Skeletal muscle satellite cell (primary cell): Measurements from ENCODE around the gene ANXA10.
"Not testable (repeated sequence)": the region's sequence is repeated elsewhere in the genome, so short reads cannot be mapped to it uniquely, and the experiment has no call there.

Source experiments
- H3K27me3 ChIP-seq: 2 replicates; pipeline ENCODE4 v1.7.0; 2013; ENCODE audit warnings: low read length; ENCODE audit not compliant: control insufficient read depth, insufficient read depth
- H3K36me3 ChIP-seq: 2 replicates; pipeline ENCODE4 v1.7.0; 2013; ENCODE audit warnings: mild to moderate bottlenecking, control low read depth, low read length; ENCODE audit not compliant: insufficient read depth
- H3K4me1 ChIP-seq: 2 replicates; pipeline ENCODE4 v1.7.0; 2013; ENCODE audit warnings: low read length; ENCODE audit not compliant: control insufficient read depth, insufficient read depth
- H3K4me2 ChIP-seq: 2 replicates; pipeline ENCODE4 v1.7.0; 2013; ENCODE audit warnings: mild to moderate bottlenecking, low read length
- H3K4me3 ChIP-seq: 2 replicates; pipeline ENCODE4 v1.7.0; 2013; ENCODE audit warnings: low read length
- H3K9ac ChIP-seq: 2 replicates; pipeline ENCODE4 v1.7.0; 2013; ENCODE audit warnings: mild to moderate bottlenecking, low read depth, low read length, moderate library complexity
- H3K9me3 ChIP-seq: replicated peaks from 2 replicates; pipeline ENCODE4 v1.7.0; 2013; ENCODE audit warnings: mild to moderate bottlenecking, control low read depth, low read length

The ANXA10 gene

GRCh38 chr4:168119890-168120289, 27.6 kb downstream of the ANXA10 start:
- no peak overlapping the region for H3K4me2 ChIP-seq
- no peaks in the 10 kb centered on the region for H3K36me3 ChIP-seq
- peaks cover 19% of the 10 kb centered on the region for H3K4me1 ChIP-seq
- no peak overlapping the region for H3K9ac ChIP-seq
- H3K9me3 ChIP-seq, result no peaks in the 10 kb centered on the region
- H3K4me3 ChIP-seq, result no peak overlapping the region
- H3K27me3 ChIP-seq, result no peaks in the 10 kb centered on the region

- Histone ChIP-seq H3K4me2 (no peak overlapping the region), H3K4me1 (peaks cover 21% of the 10 kb centered on the region), H3K9me3 (no peaks in the 10 kb centered on the region), H3K4me3 (no peak overlapping the region), H3K9ac (no peak overlapping the region), H3K36me3 (no peaks in the 10 kb centered on the region), H3K27me3 (no peaks in the 10 kb centered on the region)
Observed at GRCh38 chr4:168120811-168121210, 28.5 kb downstream of the ANXA10 start.

- H3K9me3 ChIP-seq, result no peaks in the 10 kb centered on the region
- H3K4me1 ChIP-seq, result peaks cover 22% of the 10 kb centered on the region
- peak overlapping the region; percentile 23 for H3K9ac ChIP-seq
- H3K36me3 ChIP-seq, result no peaks in the 10 kb centered on the region
- H3K4me2 ChIP-seq, result peak overlapping the region; percentile 42
- H3K4me3 ChIP-seq, result no peak overlapping the region
- H3K27me3 ChIP-seq, result no peaks in the 10 kb centered on the region
Observed at GRCh38 chr4:168124008-168124641, 31.8 kb downstream of the ANXA10 start.

- no peaks in the 10 kb centered on the region for H3K27me3 ChIP-seq
- H3K4me1 ChIP-seq, result peaks cover 27% of the 10 kb centered on the region
- H3K9ac ChIP-seq, result no peak overlapping the region
- no peak overlapping the region for H3K4me3 ChIP-seq
- H3K9me3 ChIP-seq, result no peaks in the 10 kb centered on the region
- no peaks in the 10 kb centered on the region for H3K36me3 ChIP-seq
- H3K4me2 ChIP-seq, result no peak overlapping the region
Observed at GRCh38 chr4:168126952-168127351, 34.6 kb downstream of the ANXA10 start.

- Histone ChIP-seq H3K4me1 (peaks cover 28% of the 10 kb centered on the region), H3K4me3 (no peak overlapping the region), H3K9ac (no peak overlapping the region), H3K36me3 (no peaks in the 10 kb centered on the region), H3K9me3 (no peaks in the 10 kb centered on the region), H3K27me3 (no peaks in the 10 kb centered on the region), H3K4me2 (no peak overlapping the region)
Observed at GRCh38 chr4:168128601-168129000, 36.3 kb downstream of the ANXA10 start.

- H3K27me3 ChIP-seq, result no peaks in the 10 kb centered on the region
- no peak overlapping the region for H3K9ac ChIP-seq
- no peaks in the 10 kb centered on the region for H3K36me3 ChIP-seq
- H3K4me2 ChIP-seq, result no peak overlapping the region
- H3K4me1 ChIP-seq, result peaks cover 25% of the 10 kb centered on the region
- H3K4me3 ChIP-seq, result no peak overlapping the region
- H3K9me3 ChIP-seq, result no peaks in the 10 kb centered on the region
Observed at GRCh38 chr4:168129046-168129772, 36.9 kb downstream of the ANXA10 start.

- Histone ChIP-seq H3K27me3 (no peaks in the 10 kb centered on the region), H3K9ac (no peak overlapping the region), H3K4me3 (no peak overlapping the region), H3K4me1 (peaks cover 19% of the 10 kb centered on the region), H3K36me3 (no peaks in the 10 kb centered on the region), H3K9me3 (no peaks in the 10 kb centered on the region), H3K4me2 (no peak overlapping the region)
Observed at GRCh38 chr4:168129802-168130201, 37.5 kb downstream of the ANXA10 start.

GRCh38 chr4:168131196-168131595, 38.9 kb downstream of the ANXA10 start:
- H3K36me3 ChIP-seq, result no peaks in the 10 kb centered on the region
- H3K9ac ChIP-seq, result no peak overlapping the region
- H3K27me3 ChIP-seq, result no peaks in the 10 kb centered on the region
- H3K4me3 ChIP-seq, result no peak overlapping the region
- peaks cover 16% of the 10 kb centered on the region for H3K4me1 ChIP-seq
- no peaks in the 10 kb centered on the region for H3K9me3 ChIP-seq
- H3K4me2 ChIP-seq, result no peak overlapping the region

GRCh38 chr4:168134651-168135050, 42.3 kb downstream of the ANXA10 start:
- Histone ChIP-seq H3K9ac (no peak overlapping the region), H3K36me3 (no peaks in the 10 kb centered on the region), H3K9me3 (no peaks in the 10 kb centered on the region), H3K4me1 (peaks cover 30% of the 10 kb centered on the region), H3K27me3 (no peaks in the 10 kb centered on the region), H3K4me2 (no peak overlapping the region), H3K4me3 (no peak overlapping the region)

- H3K4me1 ChIP-seq, result peaks cover 32% of the 10 kb centered on the region
- H3K36me3 ChIP-seq, H3K27me3 ChIP-seq, H3K4me2 ChIP-seq, H3K4me3 ChIP-seq, H3K9me3 ChIP-seq, H3K9ac ChIP-seq: not testable (repeated sequence)
Observed at GRCh38 chr4:168135860-168136259, 43.5 kb downstream of the ANXA10 start.

GRCh38 chr4:168137695-168138094, 45.4 kb downstream of the ANXA10 start:
- H3K4me3 ChIP-seq, H3K9me3 ChIP-seq, H3K27me3 ChIP-seq, H3K4me2 ChIP-seq, H3K36me3 ChIP-seq: not testable (repeated sequence)
- Histone ChIP-seq H3K9ac (peak overlapping the region; percentile 28), H3K4me1 (peaks cover 32% of the 10 kb centered on the region)

GRCh38 chr4:168138143-168138542, 45.8 kb downstream of the ANXA10 start:
- peak overlapping the region; percentile 1 for H3K4me2 ChIP-seq
- H3K4me1 ChIP-seq, result peaks cover 32% of the 10 kb centered on the region
- H3K9ac ChIP-seq, result peak overlapping the region; percentile 46
- no peaks in the 10 kb centered on the region for H3K27me3 ChIP-seq
- H3K4me3 ChIP-seq, result no peak overlapping the region
- no peaks in the 10 kb centered on the region for H3K9me3 ChIP-seq
- H3K36me3 ChIP-seq, result no peaks in the 10 kb centered on the region
